Brain microvascular endothelial cell (primary cell): ENCODE measurements around the gene CLEC12A.
"Not testable (repeated sequence)": the region's sequence is repeated elsewhere in the genome, so short reads cannot be mapped to it uniquely, and the experiment has no call there.

ENCODE experiments used
- DNase-seq: peaks from one replicate; pipeline ENCODE4 v3.0.0-alpha.2; 2020
- H3K27ac ChIP-seq: fragments of 250-450 bp; sonication (Bioruptor Pico); 2 replicates; pipeline ENCODE4 v1.5.1; 2020; ENCODE audit warnings: mild to moderate bottlenecking, moderate library complexity
- H3K27me3 ChIP-seq: fragments of 250-450 bp; sonication (Bioruptor Pico); replicated peaks from 2 replicates; pipeline ENCODE4 v1.5.1; 2020; ENCODE audit warnings: mild to moderate bottlenecking
- H3K36me3 ChIP-seq: fragments of 250-450 bp; sonication (Bioruptor Pico); replicated peaks from 2 replicates; pipeline ENCODE4 v1.5.1; 2020; ENCODE audit warnings: mild to moderate bottlenecking
- H3K4me3 ChIP-seq: 2 replicates; pipeline ENCODE4 v1.5.1; 2011; ENCODE audit warnings: low read depth, mild to moderate bottlenecking, control low read depth, low read length, moderate library complexity
- in situ Hi-C: cut with HindIII; loops from 2 replicates; pipeline ENCODE4 v1.10.0; 2017; ENCODE audit warnings: low sequenced_read_pairs, low pct_ligation_motif_present
- TF ChIP-seq, protein P1 (sequence below): IDR thresholded peaks from 2 replicates; pipeline ENCODE4 v1.5.1; 2011; ENCODE audit warnings: low read depth, mild to moderate bottlenecking, moderate library complexity, low read length, control low read depth, inconsistent platforms; ENCODE audit errors: missing control alignments

The CLEC12A gene

DNA sequence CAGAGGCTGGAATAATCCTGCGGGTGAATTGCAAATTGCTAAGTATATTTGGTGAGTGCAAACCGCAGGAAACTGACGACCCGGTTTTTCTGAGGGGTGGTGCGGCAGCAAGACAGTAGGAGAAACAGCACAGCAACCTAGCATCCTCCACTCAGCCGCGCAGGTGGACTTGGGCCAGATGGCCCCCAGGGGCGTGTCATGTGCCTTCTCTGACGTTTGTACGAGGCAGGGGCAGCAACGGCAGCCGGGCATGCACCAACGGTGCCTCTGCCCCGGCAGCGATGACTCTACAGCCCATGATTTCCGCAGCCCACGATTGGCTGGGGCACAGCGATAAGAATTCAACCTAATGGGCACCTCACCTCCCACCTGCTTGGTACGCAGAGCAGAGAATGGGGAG lies 28.0 kb upstream of the CLEC12A start:
- DNase-seq, result no peak
- Histone ChIP-seq H3K4me3 (no peak overlapping the region), H3K27me3 (no peaks in the 10 kb centered on the region), H3K27ac (no peak overlapping the region), H3K36me3 (no peaks in the 10 kb centered on the region)
- TF ChIP-seq, protein P1, sequence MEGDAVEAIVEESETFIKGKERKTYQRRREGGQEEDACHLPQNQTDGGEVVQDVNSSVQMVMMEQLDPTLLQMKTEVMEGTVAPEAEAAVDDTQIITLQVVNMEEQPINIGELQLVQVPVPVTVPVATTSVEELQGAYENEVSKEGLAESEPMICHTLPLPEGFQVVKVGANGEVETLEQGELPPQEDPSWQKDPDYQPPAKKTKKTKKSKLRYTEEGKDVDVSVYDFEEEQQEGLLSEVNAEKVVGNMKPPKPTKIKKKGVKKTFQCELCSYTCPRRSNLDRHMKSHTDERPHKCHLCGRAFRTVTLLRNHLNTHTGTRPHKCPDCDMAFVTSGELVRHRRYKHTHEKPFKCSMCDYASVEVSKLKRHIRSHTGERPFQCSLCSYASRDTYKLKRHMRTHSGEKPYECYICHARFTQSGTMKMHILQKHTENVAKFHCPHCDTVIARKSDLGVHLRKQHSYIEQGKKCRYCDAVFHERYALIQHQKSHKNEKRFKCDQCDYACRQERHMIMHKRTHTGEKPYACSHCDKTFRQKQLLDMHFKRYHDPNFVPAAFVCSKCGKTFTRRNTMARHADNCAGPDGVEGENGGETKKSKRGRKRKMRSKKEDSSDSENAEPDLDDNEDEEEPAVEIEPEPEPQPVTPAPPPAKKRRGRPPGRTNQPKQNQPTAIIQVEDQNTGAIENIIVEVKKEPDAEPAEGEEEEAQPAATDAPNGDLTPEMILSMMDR, result no peak
- in situ Hi-C loops, result no loop called here

DNA sequence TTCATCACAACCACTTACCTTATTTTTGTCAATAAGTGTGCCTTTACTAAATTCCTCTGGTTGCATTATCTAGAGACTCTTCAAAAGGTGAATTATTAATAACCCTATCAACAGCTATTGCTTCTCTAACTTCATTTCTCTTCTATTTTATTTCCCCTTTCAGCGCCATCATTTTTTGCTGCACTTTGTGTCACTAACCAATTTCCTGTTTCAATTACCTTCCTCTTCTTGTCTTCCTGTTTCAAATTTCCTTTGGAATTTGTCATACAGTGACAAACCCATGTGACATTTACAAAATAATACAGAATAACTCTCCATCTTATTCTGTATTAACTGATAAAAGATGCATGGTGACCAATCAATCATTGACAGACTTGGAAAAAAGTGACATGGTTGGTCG lies 26.8 kb upstream of the CLEC12A start:
- TF ChIP-seq, protein P1, result no peak
- H3K36me3 ChIP-seq, result no peaks in the 10 kb centered on the region
- no peak overlapping the region for H3K4me3 ChIP-seq
- in situ Hi-C loops, result no loop called here
- DNase-seq, result no peak
- no peak overlapping the region for H3K27ac ChIP-seq
- no peaks in the 10 kb centered on the region for H3K27me3 ChIP-seq

DNA sequence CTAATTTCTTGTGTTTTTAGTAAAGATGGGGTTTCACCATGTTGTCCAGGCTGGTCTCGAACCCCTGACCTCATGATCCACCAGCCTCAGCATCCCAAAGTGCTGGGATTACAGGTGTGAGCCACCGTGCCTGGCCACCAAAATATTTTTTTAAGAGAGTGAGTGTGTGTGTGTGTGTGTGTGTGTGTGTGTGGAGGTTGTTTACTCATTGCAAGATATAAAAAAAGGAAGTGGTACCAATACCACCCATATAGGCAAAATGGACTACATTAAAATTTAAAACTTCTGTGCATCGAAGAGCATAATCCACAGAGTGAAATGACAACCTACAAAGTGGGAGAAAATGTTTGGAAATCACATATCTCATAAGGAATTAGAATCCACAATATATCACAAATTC lies 23.5 kb upstream of the CLEC12A start:
- Histone ChIP-seq H3K27ac (no peak overlapping the region), H3K4me3 (no peak overlapping the region), H3K36me3 (no peaks in the 10 kb centered on the region), H3K27me3 (no peaks in the 10 kb centered on the region)
- in situ Hi-C loops, result no loop called here
- TF ChIP-seq, protein P1, result no peak
- no peak for DNase-seq

DNA sequence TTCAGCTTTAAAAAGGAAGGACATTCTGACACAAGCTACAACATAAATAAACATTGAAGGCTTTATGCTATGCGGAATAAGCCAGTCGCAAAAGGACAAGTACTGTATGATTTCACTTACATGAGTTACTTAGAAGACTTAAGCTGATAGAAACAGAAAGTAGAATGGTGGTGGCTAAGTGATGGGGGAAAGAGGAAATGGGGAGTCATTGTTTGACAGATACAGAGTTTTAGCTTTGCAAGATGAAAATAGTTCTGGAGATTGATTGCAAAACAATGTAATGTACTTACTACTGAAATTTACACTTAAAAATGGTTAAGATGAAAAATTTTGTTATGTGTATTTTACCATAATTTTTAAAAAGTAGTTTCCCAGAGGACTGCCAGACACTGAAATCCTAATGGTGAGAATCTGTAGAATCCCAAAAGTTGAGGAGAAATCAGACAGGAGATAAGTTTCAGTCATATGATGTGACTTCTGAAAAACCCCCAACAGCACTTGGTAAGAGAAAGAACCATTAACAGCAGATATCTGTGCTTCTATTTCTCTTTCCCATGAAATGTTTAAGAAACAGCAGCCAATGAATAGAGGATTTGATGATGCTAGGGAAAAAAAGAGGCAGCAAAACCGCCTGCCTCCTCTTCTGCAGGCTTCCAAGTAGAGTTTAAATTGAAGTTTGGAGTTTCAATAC lies 22.5 kb upstream of the CLEC12A start:
- Histone ChIP-seq H3K27ac (no peak overlapping the region), H3K27me3 (no peaks in the 10 kb centered on the region), H3K36me3 (no peaks in the 10 kb centered on the region), H3K4me3 (no peak overlapping the region)
- TF ChIP-seq, protein P1, result no peak
- in situ Hi-C loops, result no loop called here
- no peak for DNase-seq

DNA sequence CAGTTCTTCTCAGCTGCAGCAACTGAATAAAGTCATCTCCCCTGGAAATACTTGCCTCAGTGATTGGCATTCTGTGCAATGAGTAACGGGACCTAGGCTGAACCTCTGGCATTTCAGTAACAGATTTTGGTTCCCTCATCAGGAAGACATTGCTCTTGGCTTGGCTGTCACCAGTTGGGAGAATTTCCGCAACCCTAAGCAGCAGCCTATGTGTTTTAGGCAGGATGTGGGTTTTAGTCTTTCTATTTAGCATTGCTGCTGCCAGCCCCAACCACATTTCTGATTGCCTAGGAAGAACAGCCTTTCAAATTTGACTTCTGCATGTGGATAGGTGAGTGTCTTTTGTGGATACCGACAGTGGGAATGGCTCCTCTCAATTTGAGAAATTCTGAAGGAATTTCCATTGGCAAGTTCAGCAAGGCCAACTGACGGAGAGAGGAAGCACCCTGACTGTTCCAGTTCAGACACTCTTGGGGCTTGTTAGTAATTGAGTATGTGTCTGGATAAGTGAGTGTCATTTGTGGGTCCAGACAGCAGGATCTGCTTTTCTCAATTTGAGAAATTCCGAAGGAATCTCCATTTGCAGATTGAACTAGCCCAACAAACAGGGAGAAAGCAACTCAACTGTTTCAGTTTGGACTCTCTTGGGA lies 20.1 kb upstream of the CLEC12A start:
- H3K27me3 ChIP-seq, result no peaks in the 10 kb centered on the region
- TF ChIP-seq, protein P1, result no peak
- H3K27ac ChIP-seq, result no peak overlapping the region
- no peak for DNase-seq
- no peaks in the 10 kb centered on the region for H3K36me3 ChIP-seq
- H3K4me3 ChIP-seq, result no peak overlapping the region
- in situ Hi-C loops, result no loop called here

DNA sequence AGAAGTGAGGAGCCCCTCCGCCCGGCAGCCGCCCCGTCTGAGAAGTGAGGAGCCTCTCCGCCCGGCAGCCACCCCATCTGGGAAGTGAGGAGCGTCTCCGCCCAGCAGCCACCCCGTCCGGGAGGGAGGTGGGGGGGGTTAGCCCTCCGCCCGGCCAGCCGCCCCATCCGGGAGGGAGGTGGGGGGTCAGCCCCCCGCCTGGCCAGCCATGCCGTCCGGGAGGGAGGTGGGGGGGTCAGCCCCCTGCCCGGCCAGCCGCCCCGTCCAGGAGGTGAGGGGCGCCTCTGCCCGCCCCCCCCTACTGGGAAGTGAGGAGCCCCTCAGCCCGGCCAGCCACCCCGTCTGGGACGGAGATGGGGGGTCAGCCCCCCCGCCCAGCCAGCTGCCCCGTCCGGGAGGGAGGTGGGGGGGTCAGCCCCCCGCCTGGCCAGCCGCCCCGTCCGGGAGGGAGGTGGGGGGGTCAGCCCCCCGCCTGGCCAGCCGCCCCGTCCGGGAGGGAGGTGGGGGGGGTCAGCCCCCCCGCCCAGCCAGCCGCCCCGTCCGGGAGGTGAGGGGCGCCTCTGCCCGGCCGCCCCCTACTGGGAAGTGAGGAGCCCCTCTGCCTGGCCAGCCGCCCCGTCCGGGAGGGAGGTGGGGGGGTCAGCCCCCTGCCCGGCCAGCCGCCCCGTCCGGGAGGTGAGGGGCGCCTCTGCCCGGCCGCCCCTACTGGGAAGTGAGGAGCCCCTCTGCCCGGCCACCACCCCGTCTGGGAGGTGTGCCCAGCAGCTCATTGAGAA lies 18.1 kb upstream of the CLEC12A start:
- H3K4me3 ChIP-seq, DNase-seq, H3K36me3 ChIP-seq, in situ Hi-C loops, H3K27me3 ChIP-seq, H3K27ac ChIP-seq: not testable (repeated sequence)
